ENCODE measurements around the gene TFG.

TFG gene

DNA sequence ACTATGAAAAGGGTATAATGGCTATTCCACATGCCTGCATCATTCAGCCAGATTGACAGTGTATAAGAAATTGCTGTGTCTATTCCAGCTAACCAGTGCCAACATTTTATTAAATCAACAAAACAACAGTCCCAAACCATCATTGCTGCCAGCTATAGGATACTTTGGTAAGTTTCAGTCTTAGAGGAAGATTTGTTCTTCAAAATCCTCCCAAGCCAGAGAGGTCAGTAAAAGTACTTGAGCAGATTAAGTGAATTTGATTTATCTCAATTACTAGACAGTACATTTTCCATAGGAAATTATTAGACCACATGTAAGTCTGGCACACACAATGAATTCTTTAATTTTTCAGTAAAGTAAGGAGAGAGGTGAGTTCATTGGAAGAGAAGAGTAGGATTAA lies 50.7 kb downstream of the TFG start:
- no peak for DNase-seq

DNA sequence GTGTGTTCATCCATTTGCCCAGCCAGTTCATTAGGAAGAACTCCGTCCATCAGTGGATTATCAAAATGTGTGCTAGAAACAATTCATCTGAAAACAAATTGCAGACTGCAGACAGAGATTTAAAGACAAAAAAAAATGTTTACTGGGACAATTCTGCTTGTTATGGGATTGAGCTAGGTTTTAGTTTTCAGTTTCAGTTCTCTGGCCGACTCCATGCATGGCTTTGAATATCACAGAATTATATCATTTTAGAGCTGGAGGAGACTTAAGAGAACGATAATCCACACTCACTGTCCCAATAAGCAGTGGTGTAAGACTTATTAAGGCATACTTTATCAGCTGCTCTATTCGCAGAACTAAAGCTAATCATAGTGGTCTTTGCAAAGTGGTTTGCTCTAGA lies 51.1 kb downstream of the TFG start:
- DNase-seq, result no peak

DNA sequence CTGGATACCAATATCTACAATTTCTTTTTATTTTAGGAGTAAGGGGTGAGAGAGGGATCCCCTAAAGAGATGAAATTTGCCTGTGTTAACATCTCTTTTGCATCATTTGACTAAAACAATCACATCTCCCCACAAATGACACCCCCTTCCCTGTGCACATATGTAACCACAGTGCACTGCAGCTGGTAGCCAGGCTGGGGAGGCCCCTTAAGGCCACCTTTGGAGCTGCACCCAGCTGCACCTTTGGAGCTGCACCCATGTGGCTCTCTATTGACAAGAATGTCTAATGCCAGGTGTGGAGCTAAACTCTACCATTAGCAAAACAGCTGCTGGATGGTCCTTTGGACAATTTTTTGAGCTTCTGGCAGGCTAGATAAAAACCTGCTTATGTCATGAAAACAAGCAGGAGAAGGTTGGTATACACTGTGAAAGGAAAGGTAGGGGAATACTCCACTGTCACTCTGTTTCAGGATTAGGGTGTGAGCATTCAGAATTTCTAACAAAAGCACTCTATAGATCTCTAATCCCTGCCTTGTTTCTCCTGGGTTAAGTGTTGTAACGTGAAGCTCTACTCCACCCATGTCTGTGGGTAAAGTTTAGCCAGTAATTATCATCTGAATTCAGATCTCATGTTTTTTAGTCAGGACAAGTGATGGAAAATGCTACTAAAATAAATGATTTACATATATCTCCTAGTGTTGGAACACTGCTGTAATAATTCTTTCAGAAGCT lies 52.1 kb downstream of the TFG start:
- DNase-seq, result peak; percentile 6

DNA sequence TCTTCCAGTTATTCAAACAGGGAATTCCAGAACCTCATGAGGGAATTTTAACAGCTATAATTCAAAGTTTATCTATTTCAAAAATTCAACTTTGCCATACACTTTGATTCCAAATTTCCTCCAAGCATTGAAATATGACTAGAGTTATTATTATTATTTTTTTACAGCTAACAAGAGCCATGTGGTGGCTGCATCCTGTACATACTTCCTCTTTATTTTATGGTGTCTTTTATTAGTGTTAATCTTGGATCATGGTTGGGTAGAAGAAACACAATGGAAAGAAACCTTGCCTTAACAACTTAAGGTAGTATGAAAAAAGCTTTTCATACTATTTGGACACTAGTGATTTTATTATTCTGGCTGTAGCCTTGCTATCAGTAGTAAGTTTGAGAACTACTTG lies 52.7 kb downstream of the TFG start:
- DNase-seq, result no peak

DNA sequence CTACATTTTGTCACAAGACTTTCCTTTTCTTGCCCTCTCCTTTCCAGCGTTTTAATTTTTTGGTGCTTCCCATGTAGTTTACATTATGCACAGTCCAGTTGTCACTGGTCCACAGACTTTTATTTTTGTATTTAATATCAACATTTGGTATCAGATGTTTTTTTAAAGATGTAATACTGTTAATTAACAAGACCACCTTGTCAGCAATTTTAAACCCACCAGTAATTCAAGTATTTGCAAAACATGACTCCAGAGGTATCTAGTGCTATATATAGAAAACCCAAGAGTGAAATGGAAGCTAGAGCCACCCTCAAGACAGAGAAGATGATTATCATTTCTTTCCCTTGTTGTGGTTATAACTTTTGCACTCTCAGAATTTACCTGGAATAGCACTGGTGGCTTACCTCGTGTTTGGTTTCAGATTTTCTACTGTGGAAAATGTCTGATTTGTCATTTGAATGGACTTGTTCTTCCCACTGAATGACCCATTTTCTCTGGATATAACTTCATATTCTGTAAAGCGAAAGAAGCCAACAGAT lies 56.2 kb downstream of the TFG start:
- DNase-seq, result no peak

DNA sequence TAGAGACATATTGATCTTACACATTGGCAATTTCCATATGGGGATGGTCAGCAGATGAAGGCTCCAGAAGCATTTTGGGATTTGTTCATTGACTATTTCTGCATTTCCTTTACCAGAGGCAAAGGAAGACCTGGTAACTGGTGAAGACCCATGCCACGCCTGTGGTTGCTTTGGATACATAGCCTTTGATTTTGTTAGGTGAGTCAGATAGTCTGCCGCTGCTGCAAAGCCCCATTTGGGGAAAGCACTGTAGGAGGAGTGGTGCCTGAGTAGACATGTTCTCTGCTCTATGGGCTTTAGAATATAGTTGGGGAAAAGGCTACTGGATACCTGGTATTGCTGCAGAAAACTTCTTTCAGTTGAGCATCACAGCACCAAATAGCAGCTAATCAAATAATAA lies 56.8 kb downstream of the TFG start:
- no peak for DNase-seq

DNA sequence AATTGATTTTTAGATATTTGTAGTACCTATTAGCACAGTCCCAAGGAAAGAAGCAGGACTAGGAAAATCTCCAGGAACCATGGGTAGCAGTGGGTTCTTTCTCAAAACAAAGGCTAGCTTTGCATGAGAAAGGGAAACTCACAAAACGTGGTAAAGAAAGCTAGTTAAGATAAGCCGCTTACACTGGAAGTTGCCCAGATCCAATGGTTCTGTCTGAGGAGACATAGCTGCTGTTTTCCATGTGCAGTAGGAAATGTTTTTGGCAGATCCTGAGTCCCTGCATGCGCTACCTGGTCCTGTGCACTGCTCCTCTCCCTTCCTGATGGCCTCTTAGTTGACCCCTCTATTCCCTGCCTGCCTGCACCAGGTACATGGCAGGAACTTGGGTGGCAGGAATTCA lies 60.4 kb downstream of the TFG start:
- DNase-seq, result no peak

DNA sequence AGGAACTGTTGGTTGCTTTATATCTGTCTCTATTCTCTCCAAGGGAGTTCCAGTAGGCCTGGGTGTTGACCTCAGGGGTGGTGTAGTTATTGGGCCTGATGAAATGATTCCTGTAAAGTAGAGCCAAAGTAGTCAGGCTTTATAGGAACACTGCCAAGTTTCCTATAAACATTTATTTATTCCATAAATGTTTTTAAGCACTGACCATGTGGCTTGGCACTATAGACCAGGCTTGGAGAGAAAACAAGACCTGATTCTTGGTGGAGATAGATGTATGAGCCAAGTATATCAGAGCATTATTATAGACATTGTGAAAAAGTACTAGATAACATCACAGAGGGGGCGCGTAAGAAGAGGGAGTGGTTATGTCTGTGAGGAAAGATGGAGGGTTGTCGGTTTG lies 65.9 kb downstream of the TFG start:
- no peak for DNase-seq

DNA sequence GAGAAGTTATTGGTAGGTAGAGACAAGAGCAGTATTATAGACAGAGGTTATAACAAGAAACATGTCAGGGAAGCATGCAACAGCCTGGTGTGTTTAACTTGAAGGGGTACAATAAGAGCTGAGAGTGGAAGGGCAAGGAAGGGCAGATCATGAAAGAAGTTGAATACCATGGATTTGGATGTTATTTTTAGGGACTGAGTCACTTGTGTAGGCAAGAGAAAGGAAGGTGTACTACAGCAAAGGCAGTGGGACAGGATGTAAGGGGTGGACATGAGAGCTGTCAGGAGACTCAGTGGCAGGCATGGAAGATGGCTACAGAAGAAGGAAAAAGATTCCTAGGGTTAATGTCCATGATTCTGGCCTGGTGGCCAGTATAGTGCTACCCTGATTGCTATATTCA lies 66.4 kb downstream of the TFG start:
- no peak for DNase-seq

DNA sequence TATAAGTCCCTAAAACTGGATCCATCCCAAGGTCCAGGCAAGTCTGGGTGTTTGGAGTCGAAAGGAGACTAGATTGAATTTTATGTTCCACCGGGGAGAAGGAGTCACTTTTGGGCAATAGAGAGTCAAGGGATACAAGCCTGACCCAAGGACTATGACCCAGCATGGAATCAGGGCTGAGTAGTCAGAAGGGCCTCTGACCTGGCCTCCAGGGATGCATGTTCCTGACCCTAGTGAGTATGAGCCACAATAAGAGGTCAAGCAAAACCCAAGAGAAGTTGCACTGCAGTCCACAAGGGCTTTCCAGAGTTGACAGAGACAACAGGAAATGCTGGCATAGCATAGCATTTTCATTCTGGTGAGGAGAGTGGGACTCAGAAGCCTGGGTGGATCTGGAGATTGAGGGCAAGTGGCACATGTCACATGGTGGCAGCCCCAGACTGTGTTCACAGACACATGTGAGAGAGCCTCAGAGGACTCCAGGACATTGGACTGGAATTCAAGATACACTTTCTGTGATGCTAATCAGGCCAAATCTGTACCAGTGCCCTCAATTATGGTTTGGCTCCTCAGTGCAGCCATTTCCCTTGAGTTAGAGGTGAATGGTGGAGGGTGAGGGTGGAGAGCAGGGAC lies 66.9 kb downstream of the TFG start:
- DNase-seq, result no peak

DNA sequence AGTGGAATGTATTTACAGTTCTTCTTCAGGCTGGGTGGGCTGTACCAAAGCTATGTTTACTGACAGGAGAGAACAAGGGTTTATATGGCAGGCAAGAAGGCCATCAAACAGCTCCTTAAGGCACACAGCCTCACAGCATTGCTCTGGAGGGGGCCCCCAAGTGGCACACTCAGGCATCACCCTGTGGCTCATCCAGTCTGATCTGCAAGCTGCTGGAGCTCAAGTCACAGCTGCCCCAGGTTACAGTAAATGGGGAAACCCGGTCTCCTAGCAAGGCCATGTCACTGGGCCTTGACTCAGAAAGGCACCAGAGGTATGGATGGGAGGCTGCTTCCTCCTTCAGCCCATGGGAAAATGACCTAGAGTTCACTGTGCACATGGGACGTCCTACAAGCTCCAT lies 67.5 kb downstream of the TFG start:
- DNase-seq, result no peak

DNA sequence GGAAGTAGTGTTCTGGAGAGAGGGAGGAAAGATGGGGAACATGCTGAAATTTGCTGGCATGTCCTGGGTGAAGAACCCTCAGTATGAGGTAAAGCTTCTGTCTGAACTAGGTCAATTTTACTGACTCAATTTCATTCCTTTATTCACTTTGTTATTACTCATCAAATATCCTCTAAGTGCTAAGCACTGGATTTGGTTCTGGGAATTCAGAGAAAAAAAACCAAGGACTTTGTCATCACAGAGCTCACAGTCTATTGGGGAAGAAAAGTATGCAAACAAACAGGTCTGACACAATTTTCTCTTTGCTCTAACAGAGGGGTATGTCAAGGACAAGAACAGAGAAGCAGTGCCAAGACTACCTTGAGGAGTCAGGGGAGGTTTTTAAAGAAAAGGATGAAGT lies 68.0 kb downstream of the TFG start:
- no peak for DNase-seq

DNA sequence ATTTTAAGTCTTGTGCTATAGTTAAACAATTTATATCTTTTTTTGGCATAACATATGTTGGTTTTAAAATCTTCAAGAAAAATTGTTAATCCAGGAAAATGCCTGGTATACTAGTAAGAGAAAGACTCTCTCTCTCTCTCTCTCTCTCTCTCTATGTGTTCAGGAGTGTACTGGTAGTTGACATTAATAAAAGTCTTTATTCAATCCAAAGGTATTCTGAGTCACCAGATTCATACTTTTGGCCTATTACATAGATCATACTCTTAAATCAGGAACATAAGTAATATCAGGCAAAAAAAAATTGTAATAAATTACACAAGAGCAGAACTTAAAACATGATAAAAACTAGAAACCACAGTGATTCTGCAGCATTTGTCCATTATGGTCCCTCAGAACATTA lies 70.2 kb downstream of the TFG start:
- no peak for DNase-seq

DNA sequence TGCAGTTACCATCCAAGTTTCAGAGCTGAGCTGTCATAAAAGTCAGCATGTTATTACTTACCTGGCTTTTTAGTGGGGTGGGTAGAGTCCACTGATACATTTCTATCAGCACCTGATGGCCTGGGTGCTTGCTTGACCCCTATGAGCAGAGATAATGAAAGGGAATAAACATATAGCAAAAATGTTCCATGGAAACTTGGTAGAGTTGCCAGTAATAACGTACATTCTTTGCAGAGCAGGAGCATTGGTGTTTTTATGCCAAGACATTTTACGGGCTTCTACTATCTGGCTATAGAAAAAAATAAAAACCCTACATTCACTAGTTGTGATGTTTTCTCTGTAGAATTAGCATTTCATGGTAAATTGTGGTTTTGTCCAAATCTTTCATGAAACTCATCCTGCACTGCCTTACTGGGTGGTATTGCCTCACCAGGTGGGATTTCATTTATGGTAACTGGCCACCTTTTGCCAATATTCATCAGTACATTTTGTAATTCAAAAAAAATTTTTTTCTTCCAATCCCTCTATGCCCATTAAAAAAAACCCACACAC lies 70.9 kb downstream of the TFG start:
- DNase-seq, result no peak

DNA sequence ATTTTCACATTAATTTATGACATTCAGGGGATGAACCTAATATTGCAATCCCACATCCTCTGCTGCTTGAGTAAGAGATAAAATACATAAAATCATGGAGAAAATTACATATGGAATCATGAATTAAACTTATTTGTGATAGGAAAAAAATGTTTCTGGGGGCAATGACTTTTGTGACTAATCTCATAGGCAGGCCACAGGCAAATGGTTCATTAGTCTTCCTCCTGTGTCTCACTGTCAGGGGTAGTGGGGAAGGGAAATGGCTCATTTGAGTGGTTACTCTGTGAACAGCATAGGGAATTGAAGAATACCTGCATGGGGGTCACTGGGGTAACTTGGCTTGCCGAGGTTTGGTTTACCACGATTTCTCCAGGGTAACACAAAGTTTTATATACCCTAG lies 72.0 kb downstream of the TFG start:
- no peak for DNase-seq

DNA sequence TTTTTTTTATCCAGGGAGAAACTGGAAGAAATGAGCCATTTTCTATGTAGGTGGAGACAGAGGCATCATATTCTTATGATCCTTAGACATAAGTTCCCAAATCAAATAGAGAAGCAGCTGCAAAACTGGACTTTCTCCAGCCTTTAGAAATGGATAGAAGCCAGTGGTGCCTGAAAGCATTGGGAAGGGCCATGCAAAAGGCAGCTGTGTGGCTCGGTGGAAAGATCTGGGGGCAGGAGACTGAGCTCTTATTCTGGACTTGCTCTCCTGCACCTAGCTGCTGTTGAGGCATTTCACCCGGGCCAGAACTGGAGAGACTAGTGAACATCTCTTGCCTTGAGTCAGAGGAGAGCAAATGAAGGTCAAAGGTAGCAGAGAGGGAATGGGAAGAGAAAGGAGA lies 73.1 kb downstream of the TFG start:
- no peak for DNase-seq

DNA sequence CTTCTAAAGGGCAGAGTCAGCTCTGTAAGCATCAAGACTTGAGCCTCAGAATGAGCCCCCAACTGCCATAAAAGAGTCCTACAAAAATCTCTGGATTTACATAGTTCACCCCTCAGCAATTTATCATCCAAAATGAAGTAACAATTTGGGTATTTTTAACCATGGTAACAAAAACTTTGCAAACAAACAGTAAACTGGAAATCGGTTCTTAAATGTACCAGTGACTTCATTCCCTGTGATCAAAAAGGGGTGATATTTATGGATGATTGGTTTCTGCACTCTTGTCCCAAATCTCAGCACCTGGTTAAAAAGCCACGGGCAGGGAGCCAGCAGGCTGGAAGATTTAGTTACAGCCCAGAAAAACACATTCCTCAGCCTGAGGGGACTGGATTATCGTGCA lies 73.6 kb downstream of the TFG start:
- DNase-seq, result no peak

DNA sequence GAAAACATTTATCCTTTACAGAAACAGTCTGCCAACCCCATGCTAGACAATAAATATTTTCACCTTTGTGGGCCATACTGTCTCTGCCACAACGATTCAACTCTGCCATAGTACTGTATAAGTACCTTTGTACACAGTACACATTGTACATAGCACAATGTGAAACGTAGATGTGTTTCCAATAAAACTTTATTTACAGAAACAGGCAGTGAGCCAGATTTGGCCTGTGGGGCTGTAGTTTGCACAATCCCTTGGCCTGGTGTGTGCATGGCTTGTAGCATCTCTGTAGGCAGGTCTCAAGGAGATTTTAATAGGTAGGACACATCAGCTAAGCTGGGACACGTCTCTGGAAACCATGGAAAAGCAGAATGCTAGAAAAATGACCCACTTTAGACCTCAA lies 74.3 kb downstream of the TFG start:
- DNase-seq, result no peak

DNA sequence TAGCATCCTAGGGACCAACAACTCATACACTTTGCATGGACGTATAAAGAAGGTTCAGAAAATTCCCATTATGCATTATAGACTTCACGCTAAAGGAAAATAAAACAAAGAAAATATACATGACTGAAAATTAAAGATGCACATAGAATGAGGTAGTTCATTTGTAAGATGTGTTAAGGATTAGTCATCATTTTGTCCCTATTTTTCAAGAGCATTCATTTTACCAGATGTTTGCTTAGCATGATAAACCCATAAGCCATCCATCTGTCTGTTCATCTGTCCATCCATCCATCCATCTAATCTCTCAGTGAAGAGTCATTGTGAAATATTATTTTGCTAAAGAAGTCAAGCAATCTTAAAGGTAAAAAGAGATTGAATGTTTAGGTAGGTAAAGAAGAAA lies 80.3 kb downstream of the TFG start:
- DNase-seq, result no peak

DNA sequence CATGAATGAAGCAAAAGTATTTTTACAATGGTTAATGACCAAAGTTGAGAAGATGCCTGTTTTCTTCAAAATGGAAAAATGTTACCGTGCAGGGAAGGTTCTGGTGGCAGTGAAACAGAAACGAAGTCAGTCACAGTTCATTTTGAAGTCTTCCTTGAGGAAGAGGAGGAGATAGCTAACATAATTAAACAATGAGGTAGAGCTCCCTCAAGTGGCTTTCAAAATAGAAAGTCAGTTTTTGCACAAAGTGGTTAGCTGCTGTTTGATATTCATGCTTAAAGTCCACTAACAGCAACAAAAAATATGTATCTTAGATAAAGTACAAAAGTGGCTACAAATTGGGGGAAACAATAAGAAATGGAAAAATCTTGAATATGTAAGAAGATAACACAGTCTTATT lies 87.3 kb downstream of the TFG start:
- no peak for DNase-seq

DNA sequence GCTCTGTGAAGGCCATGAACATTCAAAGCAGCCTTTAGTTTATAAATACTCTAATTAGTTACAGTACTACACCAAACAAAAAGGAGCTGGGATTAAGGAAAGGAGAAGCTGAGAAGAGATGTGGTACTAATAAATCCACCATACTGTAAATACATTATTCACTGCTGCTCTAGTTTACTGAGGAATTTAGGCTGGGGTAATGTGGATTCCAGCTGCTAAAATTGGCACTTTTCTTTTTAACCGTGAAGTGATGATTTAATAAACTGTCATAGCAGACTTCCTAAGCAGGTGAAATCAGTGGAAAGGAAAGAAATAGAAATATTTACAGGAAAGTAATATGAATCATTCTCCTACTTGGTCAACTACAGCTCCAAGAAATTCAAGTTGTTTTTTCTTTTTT lies 88.7 kb downstream of the TFG start:
- no peak for DNase-seq
